ENCODE data around the gene OR4F29. TPM values are rescaled to one million over a fixed set of nuclear protein-coding genes. Genes with fewer than 3 reads are reported as not detected.
"Not testable (repeated sequence)": the region's sequence is repeated elsewhere in the genome, so short reads cannot be mapped to it uniquely, and the experiment has no call there.

The OR4F29 gene, protein sequence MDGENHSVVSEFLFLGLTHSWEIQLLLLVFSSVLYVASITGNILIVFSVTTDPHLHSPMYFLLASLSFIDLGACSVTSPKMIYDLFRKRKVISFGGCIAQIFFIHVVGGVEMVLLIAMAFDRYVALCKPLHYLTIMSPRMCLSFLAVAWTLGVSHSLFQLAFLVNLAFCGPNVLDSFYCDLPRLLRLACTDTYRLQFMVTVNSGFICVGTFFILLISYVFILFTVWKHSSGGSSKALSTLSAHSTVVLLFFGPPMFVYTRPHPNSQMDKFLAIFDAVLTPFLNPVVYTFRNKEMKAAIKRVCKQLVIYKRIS
- not detected in 2 replicates for total RNA-seq

GRCh38 chr1:451578-451977 is at the start of gene OR4F29:
TSS of gene OR4F29 (minus strand) at chr1:451678. CDS start at chr1:451678, 0 bp downstream.
- FAIRE-seq; H3K4me3 ChIP-seq (ENCODE audit: low read depth, low read length); H3K36me3 ChIP-seq (ENCODE audit: control insufficient read depth, insufficient read depth, low read length); DNase-seq (ENCODE audit: low read depth); H3K27me3 ChIP-seq (ENCODE audit: control insufficient read depth, insufficient read depth, low read length): not testable (repeated sequence)

Other genes starting within 250 kb of the OR4F29 start
- not detected in 2 replicates for gene OR4F16, start 235.0 kb upstream of the OR4F29 start, total RNA-seq